ENCODE measurements around the gene APH1B. TPM values are rescaled to one million over a fixed set of nuclear protein-coding genes. Genes with fewer than 3 reads are reported as not detected.

The APH1B gene
- total RNA-seq, 1 experiment from 2014 or later = 14.0 TPM

DNA sequence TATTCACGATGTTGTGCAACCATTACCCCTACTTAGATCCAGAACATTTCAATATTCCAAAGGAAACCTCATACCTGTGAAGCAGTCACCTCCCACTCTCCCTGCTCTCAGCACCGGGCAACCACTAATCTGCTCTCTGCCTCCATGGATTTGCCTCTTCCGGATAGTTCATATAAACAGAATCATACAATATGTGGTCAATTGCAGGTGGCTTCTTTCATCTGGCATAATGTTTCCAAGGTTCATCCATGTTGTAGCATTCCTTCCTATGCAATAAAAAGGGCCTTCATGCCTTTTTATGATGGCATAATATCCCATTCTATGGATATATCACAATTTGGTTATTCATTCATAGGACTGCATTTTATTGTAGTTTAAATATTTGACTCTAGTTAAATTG is 80.3 kb downstream of the APH1B start:
- H3K27ac ChIP-seq (ENCODE audit: low read length) = no peak overlapping the region
- TF ChIP-seq CTCF (IDR thresholded peaks at IDR 0.05) (no peak), SIN3A (IDR thresholded peaks at IDR 0.05; ENCODE audit: borderline replicate concordance, insufficient read depth, low read depth, low read length) (no peak), POLR2AphosphoS5 (IDR thresholded peaks at IDR 0.05; ENCODE audit: low read depth, low read length) (no peak), TCF7L2 (IDR thresholded peaks at IDR 0.05; ENCODE audit: low read depth, low read length) (no peak)
- TF ChIP-seq, protein P1, sequence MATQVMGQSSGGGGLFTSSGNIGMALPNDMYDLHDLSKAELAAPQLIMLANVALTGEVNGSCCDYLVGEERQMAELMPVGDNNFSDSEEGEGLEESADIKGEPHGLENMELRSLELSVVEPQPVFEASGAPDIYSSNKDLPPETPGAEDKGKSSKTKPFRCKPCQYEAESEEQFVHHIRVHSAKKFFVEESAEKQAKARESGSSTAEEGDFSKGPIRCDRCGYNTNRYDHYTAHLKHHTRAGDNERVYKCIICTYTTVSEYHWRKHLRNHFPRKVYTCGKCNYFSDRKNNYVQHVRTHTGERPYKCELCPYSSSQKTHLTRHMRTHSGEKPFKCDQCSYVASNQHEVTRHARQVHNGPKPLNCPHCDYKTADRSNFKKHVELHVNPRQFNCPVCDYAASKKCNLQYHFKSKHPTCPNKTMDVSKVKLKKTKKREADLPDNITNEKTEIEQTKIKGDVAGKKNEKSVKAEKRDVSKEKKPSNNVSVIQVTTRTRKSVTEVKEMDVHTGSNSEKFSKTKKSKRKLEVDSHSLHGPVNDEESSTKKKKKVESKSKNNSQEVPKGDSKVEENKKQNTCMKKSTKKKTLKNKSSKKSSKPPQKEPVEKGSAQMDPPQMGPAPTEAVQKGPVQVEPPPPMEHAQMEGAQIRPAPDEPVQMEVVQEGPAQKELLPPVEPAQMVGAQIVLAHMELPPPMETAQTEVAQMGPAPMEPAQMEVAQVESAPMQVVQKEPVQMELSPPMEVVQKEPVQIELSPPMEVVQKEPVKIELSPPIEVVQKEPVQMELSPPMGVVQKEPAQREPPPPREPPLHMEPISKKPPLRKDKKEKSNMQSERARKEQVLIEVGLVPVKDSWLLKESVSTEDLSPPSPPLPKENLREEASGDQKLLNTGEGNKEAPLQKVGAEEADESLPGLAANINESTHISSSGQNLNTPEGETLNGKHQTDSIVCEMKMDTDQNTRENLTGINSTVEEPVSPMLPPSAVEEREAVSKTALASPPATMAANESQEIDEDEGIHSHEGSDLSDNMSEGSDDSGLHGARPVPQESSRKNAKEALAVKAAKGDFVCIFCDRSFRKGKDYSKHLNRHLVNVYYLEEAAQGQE (IDR thresholded peaks at IDR 0.05; ENCODE audit: insufficient read depth in 1 of 2, low read depth in 2 of 2, low read length in 1 of 2) = no peak
- no peaks in the 10 kb centered on the region for H3K36me3 ChIP-seq (ENCODE audit: control insufficient read depth, insufficient read depth, low read length)
- ATAC-seq (no peak), DNase-seq (ENCODE audit: low read depth, low spot score) (no peak)
- ChIA-PET POLR2A (interaction anchor here (0.6 kb wide), 1 partner anchor 191 kb away, joined by 7 read pairs; no protein-coding TSS in a partner anchor), CTCF (no interaction called here)
- H3K4me1 ChIP-seq (ENCODE audit: control insufficient read depth, insufficient read depth, low read length) = no peaks in the 10 kb centered on the region
- peaks cover 8% of the 10 kb centered on the region for H3K27me3 ChIP-seq (ENCODE audit: control insufficient read depth, insufficient read depth, low read length)
- H3K4me3 ChIP-seq (ENCODE audit: low read depth in 2 of 2, low read length in 2 of 2) = no peak overlapping the region
- intact Hi-C loops (cut with micrococcal nuclease; ENCODE audit: unreplicated experiment) (no loop called here), in situ Hi-C loops (cut with HindIII; ENCODE audit: low pct_unique_long_range_greater_than_20kb, low sequenced_read_pairs) (no loop called here)
- BruUV-seq (replicated peaks) = no TSS peak
- no peaks in the 10 kb centered on the region for H3K9me3 ChIP-seq (ENCODE audit: control insufficient read depth, insufficient read depth, low read depth, low read length)

GRCh38 chr15:63358241-63359029 is 81.0 kb downstream of the APH1B start:
- in situ Hi-C loops (cut with HindIII; ENCODE audit: low pct_unique_long_range_greater_than_20kb, low sequenced_read_pairs) = no loop called here
- TF ChIP-seq POLR2AphosphoS5 (IDR thresholded peaks at IDR 0.05; ENCODE audit: low read depth, low read length) (no peak), CTCF (IDR thresholded peaks at IDR 0.05) (no peak), SIN3A (IDR thresholded peaks at IDR 0.05; ENCODE audit: borderline replicate concordance, insufficient read depth, low read depth, low read length) (no peak), TCF7L2 (IDR thresholded peaks at IDR 0.05; ENCODE audit: low read depth, low read length) (no peak)
- TF ChIP-seq, protein P1 (IDR thresholded peaks at IDR 0.05; ENCODE audit: insufficient read depth in 1 of 2, low read depth in 2 of 2, low read length in 1 of 2) = no peak
- H3K36me3 ChIP-seq (ENCODE audit: control insufficient read depth, insufficient read depth, low read length) = no peaks in the 10 kb centered on the region
- H3K27ac ChIP-seq (ENCODE audit: low read length) = no peak overlapping the region
- peaks cover 8% of the 10 kb centered on the region for H3K27me3 ChIP-seq (ENCODE audit: control insufficient read depth, insufficient read depth, low read length)
- no TSS peak for BruUV-seq (replicated peaks)
- no peaks in the 10 kb centered on the region for H3K4me1 ChIP-seq (ENCODE audit: control insufficient read depth, insufficient read depth, low read length)
- no peak for ATAC-seq
- no peak overlapping the region for H3K4me3 ChIP-seq (ENCODE audit: low read depth in 2 of 2, low read length in 2 of 2)
- ChIA-PET CTCF (no interaction called here), POLR2A (interaction anchor here (0.6 kb wide), 1 partner anchor 192 kb away, joined by 7 read pairs; no protein-coding TSS in a partner anchor)
- no peaks in the 10 kb centered on the region for H3K9me3 ChIP-seq (ENCODE audit: control insufficient read depth, insufficient read depth, low read depth, low read length)
- no peak for DNase-seq (ENCODE audit: low read depth, low spot score)
- intact Hi-C loops (cut with micrococcal nuclease; ENCODE audit: unreplicated experiment) = no loop called here

Data from Panc1 (cell line).